CD4-positive, alpha-beta T cell treated with Interleukin-15 for 4 hours (primary cell): ENCODE results near the gene AKAP1.
A peak's percentile ranks its signal among the peaks of the same experiment; 100 is the strongest.

Source experiments
- DNase-seq: peaks from one replicate; pipeline ENCODE4 v3.0.0-alpha.2; 2020; ENCODE audit warnings: low spot score

Gene AKAP1

DNA sequence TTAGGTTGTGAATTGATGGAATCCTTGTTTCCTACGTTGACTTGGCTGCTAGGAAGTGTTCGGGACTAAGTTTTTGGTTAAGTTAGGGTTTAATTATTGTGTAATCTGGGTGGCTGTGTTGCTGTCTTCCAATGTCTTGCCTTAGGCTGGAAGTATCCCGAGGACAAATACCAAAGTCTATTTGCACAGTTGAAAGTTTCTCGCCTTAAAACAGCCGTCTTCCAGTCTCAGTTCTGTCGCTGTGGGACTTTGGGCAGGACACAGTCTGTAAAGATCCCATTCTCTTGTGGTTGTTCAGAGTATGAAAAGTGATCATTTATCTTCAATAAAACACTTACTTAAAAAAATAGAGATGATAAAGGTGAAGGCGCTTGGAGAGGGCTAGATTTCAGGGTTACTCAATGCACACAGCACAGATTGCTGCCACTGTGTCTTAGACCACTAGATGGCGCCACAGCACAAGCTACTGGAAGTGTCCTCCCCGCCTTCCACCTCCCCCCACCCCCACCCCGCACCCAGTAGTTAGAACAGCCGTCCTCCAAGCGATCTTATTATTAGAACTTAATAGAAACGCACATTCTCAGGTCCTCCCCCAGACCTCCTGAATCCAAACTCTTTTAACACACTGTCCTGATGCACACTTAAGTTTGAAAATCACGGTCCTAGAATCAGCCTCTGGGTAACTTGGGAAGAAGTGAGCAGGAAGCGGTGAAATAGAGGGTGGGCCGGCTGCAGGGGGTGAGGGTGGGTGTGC, 45.8 kb downstream of the AKAP1 start:
- peak; percentile 81 for DNase-seq

DNA sequence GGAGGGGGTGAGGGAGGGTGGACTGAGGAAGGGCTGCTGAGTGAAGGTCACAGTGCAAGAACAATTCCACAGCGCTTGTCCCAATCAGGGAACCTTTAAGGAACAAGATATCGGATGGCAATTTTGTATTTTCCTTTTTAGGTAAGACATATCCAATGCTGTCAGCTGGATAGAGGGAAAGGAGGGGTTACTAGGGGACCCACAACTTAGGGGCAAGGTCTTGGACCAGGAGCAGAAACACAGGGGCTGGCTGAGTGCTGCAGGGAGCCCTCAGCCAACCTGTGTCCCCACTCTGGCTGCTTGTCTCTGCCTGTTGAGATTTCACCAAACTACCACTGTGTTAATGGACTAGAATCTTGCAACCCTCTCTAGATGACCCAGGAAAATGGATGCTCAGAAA, 47.6 kb downstream of the AKAP1 start:
- DNase-seq, result no peak

DNA sequence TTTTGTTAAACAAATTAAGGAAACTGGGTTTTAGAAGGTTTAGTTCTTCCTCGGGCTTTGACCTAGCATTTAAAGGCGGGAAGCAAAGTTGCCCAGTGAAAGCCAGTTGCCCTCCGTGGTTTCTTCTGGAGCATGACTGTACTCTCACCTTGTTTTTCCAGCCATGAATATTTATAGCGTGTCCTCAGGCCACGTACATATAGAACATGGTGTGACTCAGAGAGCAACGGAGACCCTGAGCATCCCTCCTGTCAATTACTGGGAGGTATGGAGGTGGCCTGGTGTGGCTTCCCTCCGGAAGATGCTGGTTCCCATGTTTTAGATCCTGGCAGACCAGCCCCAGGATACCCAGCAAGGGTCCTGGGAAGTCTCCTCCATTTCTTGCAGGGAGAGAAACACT, 48.4 kb downstream of the AKAP1 start:
- no peak for DNase-seq

DNA sequence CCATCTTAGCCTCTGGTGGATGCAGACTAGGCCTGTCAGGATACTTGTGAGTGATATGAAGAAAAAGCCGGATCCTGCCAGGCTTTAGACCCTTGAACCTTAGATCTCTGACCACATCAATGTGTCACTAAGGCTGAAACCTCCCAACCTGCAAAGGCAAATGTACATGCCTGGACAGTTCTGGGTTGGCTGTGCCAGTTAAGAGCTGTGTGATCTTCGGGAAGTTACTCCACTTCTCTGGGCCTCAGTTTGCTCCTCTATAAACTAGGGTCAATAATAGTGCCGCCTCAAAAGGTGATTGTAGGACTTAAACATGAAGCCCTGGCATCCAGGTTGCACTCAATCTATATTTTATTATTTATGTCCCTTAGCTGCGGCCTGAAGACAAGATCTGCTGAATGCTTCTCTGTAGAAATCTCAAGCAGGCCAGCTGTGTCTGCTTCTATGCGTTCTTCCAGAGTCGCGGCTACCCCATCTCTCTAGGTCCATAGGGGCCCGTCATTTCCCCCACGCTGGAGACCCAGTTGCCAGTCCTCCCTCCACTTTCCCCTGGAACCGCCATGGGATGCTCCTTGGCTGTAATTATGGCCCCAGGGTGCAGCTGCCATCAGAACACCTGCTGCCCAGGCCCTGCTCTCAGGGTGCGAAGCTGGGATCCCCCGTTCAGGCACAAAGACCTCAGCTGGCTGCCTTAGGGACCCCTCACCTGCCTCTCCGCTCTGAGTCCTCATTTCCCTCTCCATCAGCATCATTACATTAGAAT, 50.2 kb downstream of the AKAP1 start:
- DNase-seq, result no peak

DNA sequence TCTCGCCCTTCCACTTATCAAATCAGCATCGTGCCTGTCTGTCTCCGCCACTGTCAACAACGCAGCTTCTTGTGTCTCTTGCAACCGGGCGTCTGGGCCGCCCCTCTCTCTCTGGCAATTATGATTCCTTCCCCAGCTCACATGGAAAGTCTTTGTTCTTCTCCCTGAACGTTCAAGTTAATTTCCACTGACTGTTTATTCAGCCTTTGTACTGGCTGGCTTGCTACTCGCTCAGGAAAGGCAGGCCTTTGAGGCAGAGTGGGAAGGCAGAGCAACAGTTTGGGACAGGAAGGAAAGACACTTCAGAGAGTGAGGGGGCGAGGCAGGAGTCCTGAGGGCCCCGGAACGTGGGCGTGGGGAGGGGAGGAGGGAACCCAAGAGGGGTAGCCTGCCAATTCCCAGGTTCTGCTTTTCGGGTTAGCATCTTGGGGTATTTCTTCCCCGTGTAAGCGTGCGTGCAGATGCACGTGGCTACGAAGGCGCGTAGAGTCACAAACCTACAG, 50.8 kb downstream of the AKAP1 start:
- no peak for DNase-seq

DNA sequence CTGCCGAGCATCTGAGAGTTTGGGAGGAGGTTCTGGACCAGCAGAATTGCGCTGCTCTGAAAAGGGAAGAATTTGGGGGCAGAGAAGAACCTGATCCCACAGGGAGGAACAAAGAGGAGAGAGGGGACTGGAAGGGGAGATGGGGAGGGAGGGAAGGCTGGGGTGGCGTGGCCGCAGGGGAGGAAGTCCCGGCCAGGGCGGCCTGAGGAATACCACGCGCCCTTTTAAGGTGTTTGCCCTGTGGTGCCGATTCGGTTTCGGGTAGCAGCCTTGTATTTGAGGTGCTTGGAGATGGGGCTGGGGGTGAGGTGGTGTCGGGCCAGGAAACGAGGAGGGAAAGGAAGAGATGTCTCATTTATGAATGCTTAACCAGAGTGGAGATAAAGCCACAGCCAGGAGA, 51.3 kb downstream of the AKAP1 start:
- DNase-seq, result no peak

DNA sequence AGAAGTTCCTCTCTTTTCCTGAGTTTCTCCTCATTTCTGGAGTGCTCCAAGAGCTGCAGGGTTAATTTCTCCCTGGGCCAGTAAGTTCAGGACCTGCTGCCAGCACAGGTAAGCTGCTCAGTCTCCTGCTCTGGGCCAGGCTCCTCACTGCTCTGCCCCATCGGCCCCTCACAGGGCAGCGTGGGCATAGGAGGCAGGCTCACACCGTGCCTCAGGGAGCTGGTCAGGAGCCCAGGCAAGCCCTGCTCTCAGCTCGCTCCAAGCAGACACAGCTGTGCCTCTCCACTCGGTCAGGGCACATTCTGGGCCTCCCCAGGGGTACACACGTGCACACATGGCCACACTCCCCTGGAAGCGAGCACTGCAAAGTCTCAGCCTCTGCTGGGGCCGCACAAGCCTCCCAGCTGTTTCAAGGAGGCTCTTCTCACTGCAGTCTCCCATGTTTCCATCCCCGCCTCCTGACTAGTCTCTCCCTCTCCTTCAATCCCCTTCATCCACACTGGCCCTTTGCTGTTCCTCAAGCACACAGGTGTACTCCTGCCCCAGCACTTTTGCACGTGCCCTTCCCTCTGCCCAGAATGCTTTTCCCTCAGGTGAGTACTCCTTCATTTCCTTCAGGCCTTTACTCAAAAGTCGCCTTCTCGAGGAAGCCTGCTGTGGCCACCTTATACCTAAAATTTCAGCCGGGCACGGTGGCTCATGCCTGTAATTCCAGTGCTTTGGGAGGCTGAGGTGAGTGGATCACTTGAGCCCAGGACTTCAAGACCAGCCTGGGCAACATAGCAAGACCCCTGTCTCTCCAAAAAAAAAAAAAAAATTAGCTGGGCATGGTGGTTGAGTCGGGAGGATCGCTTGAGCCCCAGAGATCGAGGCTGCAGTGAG, 53.2 kb downstream of the AKAP1 start:
- DNase-seq, result no peak

DNA sequence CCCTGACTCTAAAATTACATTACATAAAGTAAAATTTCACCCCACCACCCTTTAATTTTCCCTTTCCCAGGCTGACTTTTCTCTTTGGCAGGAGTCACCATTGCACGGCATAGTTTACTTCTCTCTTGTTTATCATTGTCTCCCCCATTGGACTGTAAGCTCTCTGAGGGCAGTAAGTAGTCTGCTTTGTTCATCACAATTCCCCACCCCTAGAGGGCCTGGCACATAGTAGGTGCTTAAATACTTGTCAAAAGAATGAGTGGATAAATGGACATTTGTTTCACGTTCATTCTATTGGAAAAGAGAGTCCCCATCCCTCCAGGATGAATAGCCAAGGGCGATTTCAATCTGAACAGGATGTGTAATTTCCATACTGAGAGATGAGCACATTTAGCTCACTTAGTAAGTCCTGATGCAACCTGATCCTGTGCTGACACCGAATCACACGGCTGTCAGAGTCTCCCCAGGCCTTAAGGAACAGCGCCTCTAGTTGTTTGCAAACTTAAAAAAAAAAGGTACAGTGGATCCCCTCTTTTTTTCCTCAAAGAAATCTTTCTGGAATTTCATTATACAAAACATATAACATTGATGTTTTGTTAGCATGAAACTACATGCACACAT, 54.0 kb downstream of the AKAP1 start:
- no peak for DNase-seq

DNA sequence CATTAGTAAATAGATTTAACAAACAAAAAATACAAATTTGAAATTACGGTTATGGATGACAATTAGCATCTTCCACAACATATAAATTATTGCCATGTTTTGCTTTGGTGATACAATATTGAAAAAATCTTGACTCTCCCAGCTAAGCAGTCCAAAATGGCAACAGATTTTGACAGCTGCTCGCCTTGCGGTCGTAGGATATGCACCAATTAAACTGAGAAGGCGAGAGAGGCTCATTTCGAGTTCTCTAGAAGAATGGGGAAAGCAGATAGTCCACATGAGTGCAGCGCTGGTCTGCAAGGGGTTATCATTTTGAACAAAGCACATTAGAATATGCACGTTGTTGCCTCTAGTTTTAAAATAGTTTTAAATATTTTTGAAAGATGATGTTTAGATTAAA, 55.3 kb downstream of the AKAP1 start:
- no peak for DNase-seq

DNA sequence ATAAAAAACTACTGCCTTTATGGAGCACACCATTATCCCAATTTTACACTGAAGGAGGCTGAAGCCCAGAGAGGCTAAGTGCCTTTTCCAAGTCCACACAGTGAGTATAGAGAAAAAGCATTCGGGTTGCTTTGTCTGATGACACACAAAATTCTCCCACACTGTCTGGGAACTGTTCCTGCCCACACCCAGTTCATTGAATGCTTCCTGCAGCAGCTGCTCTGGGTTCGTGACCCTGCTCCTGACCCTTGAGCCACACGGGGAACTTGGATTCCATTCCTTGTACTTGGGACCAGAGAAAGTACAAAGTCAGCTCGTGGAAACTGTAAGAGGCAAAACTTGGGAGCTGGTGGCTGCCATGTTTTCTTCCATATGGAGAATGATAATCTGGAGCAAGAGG, 57.9 kb downstream of the AKAP1 start:
- DNase-seq, result no peak

DNA sequence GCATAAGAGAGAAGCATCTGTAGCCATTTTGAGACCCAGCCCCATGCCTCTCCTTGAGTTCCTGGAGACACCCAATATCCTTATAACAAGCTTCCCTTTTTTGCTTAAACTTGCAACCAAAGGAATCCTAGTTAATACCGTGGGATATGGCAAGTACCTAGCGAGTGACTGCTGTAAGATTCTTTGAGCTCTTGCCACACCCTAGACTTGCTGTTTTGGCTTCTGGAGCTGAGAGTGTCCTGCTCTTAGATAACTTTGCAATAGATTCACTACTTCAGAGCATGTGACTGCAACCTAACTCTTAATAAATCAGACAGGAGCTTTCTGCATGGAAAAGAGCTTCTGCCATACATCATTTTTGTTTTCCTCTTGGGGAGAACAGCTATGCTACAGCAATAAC, 58.3 kb downstream of the AKAP1 start:
- DNase-seq, result no peak

DNA sequence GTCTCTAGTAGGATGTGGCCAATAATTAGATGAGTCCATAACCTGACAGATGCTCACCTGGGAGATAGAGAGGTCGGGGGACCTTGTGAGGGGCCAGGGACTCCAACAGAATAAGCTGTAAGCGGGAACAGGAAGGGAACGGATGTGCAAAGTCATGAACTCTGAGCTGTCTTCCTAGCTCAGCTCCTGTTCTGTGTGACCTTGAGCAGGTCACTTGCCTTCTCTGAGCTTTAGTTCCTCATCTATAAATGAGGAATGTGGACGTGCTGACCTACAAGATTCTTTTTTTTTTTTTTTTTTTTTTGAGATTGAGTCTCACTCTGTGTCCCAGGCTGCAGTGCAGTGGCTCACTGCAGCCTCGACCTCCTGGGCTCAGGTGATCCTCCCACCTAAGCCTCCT, 58.9 kb downstream of the AKAP1 start:
- DNase-seq, result no peak

DNA sequence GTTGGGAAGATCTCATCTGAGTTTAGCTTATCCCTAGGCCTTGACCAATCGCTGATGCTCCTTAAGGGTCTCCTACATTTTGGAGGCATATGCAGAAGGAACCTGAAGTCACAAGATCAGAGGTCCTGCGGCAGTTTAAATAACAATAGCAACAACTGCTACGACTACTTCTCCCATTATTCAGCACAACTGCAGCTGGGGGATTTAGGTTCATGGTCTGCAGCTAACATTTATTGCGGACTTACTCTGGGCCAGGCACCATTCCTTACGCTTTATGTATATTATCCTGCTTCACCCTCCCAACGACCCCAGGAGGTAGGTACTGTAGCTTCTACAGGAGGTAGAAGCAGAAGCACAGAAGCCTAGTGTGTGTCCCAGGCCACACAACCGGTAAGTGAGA, 59.5 kb downstream of the AKAP1 start:
- no peak for DNase-seq

DNA sequence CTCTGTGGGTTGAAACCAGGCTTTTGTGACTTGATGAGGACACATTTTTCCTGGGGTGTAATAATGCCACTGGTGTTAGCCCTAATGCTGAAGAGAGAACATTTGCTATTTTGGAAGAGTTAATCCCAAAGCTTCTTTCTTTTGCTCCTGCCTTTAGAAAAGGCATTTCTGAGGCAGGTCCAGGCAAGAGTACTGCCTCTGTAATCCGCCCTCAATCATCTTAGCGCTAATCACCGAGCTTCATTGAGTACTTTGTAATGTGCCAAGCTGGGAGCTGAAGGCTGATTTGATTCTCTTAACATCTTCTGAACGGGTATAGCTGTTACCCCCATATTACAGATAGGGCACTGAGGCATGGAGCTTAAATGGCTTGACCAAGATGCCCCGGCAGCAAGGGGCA, 60.3 kb downstream of the AKAP1 start:
- DNase-seq, result no peak

DNA sequence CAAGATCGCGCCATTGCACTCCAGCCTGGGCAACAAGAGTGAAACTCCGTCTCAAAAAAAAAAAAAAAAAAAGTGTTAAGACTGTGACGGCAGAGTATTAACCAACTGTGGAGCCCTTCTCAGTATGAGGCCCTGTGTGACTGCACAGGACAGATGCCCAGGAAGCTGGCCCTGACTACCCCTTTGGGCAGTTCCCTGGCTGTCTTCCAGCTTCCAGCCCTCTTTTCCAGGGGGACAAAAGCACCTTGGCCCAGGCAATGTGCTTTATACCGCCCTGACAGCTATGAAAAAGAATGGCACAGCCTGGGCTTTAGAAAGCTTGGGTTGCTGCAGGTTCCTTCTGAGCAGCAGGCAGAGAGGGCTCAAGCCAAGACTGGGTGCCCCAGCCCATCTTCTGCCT, 61.2 kb downstream of the AKAP1 start:
- no peak for DNase-seq

DNA sequence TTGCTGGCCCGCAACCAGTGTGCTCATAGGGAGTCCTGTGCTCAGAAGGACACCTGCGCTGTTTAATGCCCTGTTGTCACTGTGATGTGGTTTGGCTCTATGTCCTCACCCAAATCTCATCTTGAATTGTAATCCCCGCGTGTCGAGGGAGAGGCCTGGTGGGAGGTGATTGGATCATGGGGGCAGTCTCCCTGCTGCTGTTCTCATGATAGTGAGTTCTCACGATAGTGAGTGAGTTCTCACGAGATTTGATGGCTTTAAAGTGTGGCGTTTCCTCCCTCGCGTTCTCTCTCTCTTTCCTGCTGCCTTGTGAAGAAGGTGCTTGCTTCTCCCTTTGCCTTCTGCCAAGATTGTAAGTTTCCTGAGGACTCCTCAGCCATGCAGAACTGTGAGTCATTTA, 66.8 kb downstream of the AKAP1 start:
- DNase-seq, result no peak

DNA sequence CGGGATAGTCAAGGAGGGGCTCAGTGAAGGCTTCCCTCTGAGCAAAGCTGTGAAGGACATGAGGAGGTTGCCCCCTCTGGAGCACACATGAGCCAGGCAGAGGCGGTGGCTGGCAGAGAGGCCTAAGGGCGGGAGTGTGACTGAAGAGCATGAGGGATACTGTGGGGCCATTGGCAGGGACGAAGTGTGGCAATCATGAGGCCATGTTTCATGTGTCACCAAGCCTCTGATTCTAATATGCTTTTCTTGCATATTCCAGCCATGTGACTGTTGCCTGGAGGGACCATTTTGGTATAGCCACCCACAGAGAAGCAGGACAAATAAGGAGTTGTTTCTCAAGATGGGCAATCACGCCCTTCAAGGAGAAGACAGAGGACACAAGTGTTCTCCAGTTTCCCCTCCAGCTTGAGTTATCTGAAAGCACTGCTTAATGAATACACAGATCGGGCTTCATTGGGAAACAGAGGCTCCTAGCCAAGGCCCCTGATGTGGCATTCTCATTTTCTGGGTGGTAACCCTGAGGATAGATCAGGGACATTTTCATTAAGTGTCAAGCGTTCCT, 68.0 kb downstream of the AKAP1 start:
- DNase-seq, result no peak

DNA sequence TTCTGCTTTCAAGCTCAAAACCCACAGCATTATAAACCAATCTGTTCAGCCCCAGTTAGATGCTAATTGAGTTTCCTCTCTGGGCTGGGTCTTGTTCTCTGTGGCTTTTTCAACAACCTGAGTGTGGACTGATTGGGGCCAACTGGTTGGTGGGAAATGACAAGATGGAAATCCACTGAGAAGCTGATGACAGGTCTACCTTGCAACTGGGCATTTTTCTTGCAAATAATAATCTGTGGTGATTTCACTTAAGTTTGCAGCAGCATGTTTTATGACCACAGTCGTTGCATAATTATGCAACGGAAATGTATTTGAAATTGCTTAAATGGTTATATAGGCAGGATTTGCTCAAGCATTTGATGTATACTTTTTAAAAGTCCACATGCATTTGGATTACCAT, 69.9 kb downstream of the AKAP1 start:
- DNase-seq, result no peak

DNA sequence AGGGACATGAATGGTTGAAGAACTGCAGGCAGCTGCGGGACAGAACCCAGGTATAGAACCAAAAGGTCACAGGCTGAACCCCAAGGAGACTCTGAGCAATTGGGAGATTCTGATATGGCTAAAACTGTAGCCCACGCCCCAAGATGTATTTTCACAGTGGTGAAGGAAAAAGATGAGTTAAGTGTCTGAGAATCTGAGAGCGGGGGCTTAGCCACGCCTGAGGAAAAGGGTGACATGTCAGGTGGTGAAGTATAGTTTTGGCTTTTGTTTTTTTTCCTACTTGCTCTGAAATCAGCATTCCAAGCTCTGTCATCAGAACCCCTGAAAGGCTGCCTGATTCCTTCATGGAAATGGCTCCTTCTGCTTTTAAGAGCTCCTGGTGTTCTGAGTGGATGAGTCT, 73.3 kb downstream of the AKAP1 start:
- DNase-seq, result no peak

DNA sequence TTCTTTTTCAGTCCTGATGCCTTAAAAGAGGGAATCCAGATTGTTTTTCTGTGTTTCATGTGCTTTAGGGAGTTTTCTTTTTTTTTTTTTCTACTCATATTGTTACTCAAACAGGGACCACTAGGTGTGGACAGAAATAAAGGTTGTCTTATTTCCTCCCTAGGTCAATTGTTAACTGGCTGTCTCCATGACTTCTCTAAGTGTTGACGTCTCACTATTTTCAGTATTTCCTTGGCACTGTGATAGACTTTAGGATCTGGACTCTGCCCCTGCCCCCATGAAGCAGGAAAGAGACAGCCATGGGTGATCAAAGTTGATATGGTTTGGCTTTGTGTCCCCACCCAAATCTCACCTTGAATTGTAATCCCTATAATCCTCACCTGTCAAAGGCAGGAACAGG, 73.7 kb downstream of the AKAP1 start:
- no peak for DNase-seq

DNA sequence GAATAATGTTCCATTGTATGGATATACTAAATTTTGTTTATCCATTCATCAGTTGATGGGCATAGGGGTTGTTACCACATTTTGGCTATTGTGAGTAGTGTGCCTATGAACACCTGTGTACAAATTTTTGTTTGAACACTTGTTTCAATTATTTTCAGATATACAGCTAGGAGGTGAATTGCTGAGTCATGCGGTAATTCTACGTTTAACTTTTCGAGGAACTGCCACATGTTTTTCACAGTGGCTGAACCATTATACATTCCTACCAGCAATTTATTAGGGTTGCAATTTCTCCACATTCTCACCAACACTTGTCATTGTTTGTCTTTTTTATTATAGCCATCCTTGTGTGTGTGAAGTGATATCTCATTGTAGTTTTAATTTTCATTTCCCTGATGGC, 75.6 kb downstream of the AKAP1 start:
- DNase-seq, result no peak

DNA sequence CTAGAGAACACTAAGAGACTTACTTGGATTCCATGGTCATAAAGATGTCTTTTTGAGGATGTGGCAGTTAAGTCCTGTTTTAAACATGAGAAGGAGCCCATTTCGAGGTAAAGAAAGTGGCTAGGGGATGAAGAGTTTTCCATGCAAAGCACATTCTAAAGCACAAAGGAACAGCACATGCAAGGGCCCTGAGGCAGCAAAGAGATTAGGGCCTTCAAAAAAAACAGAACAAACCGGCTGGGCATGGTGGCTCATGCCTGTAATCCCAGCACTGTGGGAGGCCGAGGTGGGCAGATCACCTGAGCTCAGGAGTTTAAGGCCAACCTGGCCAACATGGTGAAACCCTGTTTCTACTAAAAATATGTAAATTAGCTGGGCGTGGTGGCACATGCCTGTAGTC, 79.8 kb downstream of the AKAP1 start:
- DNase-seq, result no peak
